Medulla oblongata (tissue), 1 donor: ENCODE results near the gene STRBP.
"Not testable (repeated sequence)": the region's sequence is repeated elsewhere in the genome, so short reads cannot be mapped to it uniquely, and the experiment has no call there.

Source experiments
- DNase-seq: peaks from one replicate; pipeline ENCODE4 v3.0.0-alpha.2; 2015; ENCODE audit errors: extremely low spot score

STRBP gene

GRCh38 chr9:123283048-123283408 lies 14.6 kb upstream of the STRBP start:
- DNase-seq: no peak

DNA sequence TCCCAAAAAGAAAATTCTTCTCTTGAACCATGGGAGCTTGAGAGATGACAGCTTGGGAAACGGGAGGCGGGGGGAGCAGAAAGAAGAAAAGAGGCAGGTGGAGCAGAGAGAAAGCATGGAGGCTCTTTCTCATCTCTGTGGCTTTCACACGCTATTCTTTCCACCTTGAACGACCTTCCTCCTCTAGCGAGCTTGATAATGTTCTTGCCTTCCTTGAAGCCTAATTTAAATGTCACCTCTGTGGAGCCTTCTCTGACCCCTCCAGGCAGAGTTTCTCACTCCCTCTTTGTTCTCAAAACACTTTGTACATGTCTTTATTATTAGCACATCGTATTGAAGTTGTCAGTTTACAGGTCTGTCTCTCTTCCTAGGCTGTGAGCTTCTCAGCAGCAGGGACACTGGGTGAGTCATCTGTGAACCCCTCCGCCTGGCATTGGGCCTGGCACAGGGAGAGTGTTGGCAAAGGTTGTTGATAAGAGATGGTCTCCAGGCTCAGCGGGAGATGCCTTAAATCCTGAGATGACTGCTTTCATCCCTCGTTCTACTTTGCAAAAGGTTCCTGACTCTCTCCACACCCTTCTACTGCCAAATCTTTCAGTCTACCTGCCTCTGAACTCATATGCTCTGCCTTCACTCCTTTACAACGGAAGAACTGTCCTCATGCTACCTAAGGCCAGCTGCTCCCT lies 14.1 kb upstream of the STRBP start:
- no peak for DNase-seq

- DNase-seq: no peak
These were observed 13.4 kb upstream of the STRBP start for GRCh38 chr9:123281659-123282350.

DNA sequence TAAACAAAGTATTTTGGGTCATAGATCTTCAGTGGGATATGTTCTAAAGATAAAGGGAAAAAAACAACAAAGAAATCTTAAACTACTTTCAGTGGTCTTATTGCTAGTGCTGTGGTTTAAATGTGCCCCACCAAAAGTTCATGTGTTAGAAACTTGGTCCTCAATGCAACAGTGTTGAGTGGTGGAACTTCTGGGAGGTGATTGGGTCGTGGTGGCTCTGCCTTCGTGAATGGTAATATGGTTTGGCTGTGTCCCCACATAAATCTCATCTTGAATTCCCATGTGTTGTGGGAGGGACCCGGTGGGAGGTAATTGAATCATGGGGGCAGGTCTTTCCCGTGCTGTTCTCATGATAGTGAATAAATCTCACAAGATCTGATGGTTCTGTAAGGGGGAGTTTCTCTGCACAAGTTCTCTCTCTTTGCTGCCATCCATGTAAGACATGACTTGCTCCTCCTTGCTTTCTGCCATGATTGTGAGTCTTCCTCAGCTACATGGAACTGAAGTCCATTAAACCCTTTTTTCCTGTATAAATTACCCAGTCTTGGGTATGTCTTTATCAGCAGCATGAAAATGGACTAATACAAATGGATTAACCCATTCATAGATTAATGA lies 10.6 kb upstream of the STRBP start:
- DNase-seq: not testable (repeated sequence)

GRCh38 chr9:123278361-123278760 lies 10.0 kb upstream of the STRBP start:
- DNase-seq: no peak

DNA sequence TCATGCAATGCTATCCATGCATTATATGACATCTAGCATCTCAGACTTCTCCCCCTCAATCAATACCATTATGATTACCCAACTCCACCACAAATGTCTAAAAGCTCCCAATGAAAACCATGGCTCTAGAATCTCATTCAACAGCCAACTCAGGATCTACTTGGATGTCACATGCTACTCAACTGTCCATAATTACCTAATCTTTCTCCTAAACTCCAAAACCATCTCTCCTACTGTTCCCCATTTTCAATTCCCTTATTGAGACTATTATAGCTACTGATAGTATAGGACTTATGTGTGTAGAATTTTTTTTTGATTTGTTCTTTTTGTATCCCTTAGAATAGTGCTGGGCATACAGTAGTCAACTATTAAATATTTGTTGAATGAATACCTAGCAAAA lies 8.2 kb upstream of the STRBP start:
- DNase-seq: no peak

GRCh38 chr9:123271133-123271532 lies 2.7 kb upstream of the STRBP start:
- not testable (repeated sequence) for DNase-seq

GRCh38 chr9:123269281-123269680 lies 895 bp upstream of the STRBP start:
- no peak for DNase-seq

DNA sequence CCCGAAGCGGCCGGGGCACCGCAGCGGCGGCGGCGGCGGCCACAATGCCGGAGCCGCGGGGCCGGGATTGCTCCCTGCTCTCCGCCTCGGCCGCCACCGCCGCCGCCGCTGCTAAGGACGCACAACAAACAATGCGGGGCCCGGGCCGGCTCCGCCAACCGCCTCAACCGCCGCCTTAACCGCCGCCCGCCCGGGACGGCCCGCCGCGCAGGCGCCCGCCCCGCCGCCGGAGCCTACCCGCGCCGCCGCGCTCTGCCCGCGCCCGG lies 254 bp downstream of the STRBP start:
- no peak for DNase-seq

DNA sequence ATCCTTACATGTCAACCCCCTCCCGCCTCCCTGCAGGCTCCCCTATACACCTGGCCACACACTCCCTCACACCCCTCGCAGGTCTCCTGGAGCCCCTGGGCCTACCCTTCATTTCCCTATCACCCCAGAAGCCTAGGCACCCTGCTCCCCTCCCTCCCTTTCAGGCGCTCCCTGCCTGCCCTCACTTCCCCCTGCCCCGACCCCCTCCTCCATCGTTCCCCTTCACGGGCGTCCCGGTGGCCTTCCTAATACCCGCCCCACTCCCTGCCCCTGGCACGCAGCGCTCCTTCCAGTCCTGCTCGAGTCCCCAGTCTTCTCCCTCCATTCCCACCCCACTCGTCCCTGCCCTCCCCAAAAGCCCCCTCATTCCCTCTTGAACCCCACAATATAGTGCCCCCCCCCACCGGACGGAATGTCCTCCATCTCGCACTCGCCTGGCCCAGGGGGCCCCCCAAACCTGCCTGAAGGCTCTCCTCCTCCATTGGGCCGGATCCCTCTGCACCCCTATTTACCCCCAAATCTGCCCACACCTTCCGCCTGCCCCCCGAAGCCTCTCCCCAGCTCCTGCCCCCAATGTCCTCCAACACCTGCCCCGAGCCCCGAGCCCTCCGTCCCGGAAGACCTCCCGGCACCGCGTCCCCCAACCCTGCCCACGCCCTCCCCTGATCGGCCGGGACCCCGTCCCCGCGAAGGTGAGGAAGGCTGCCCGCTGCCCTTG lies 746 bp downstream of the STRBP start:
- no peak for DNase-seq

DNA sequence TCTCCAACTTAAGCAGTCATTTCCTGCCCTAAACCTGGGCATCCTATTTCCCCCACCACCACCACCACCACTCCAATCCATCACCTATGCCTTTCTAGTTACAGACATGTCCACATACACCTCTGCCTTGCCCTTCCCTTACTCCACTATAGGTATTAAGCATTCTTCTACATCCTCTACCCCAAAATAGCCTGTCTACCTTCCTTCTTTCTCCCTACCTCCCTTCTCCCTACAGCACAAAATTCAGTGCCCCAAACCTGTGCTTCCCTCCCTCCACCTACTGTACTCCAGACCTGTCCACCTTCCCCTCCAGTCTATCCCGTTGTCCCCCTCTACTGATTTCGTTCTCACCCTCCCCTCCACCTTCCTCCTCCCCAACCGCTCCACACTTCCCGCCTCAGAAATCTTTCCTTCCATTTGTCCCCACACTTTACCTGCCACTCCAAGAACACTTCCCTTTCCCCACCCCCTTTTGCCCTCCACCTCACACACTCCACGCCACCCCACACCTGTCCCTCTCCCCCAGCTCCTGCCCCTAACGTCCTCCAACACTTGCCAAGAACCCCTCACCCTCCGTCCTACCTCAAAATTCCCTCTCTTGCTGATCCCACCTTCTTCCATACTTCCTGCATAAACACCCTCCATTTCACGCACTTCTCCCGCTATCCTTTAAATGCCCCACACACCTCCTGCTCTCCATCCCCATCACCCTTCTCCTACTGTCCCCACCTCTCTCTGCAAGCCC lies 1.6 kb downstream of the STRBP start:
- no peak for DNase-seq

DNA sequence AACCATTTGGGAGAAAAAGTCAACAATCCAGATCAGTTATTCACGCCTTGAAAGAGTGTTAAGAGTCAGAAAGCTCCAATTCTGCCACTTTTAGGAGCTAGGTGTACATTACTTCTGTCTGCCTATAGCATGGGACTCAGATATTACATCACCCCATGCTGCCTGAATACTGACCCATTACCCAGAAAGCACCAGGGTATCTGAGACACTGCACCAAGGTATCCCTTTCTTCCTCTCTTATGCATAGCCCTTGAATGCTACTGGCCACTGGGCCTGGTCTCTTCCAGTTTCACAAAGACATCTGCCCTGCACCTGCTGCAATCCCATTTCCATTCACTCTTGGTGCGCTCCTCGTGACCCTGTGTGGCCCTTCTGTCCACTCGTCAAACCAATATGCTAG lies 2.6 kb downstream of the STRBP start:
- DNase-seq: no peak

- no peak for DNase-seq
These were observed 5.2 kb downstream of the STRBP start for GRCh38 chr9:123263227-123263626.

GRCh38 chr9:123262338-123262737 lies 6.0 kb downstream of the STRBP start:
- no peak for DNase-seq

GRCh38 chr9:123261006-123261677 lies 7.2 kb downstream of the STRBP start:
- DNase-seq: no peak

- no peak for DNase-seq
These were observed 8.0 kb downstream of the STRBP start for GRCh38 chr9:123260340-123260739.

DNA sequence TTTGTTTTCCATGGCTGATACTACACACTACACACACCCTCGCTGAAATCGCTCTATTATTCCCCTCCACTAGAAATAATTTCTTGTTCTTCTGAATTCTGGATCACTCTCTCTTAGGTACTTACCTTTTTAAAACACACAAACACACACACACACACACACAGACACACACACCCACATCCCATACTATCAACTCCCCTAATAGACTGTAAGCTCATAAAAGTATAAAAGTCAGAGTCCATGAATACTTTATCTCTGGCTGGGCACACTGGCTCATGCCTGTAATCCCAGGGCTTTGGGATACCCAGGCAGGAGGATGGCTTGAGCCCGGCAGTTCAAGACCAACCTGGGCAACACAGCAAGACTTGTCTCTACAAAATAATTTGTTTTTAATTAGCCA lies 11.1 kb downstream of the STRBP start:
- DNase-seq: no peak

DNA sequence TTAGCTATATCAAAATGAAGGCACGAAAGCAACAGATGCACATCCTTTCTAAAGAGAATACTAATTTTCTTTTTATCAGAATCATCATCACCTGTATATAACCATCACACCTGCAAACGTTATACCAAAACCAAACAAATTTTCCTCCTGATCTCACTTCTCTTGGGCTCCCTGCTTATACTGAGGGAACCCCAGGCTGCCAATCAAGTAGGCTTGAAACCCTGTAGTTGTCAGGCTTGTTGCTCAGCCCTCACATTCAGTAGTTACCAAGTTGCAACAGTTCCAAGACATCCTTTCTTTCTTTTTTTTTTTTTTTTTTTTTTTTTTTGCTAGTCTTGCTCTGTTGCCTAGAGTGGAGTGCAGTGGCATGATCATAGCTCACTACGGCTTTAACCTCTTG lies 12.7 kb downstream of the STRBP start:
- DNase-seq: no peak

- DNase-seq: no peak
These were observed 15.2 kb downstream of the STRBP start for GRCh38 chr9:123253204-123253603.

DNA sequence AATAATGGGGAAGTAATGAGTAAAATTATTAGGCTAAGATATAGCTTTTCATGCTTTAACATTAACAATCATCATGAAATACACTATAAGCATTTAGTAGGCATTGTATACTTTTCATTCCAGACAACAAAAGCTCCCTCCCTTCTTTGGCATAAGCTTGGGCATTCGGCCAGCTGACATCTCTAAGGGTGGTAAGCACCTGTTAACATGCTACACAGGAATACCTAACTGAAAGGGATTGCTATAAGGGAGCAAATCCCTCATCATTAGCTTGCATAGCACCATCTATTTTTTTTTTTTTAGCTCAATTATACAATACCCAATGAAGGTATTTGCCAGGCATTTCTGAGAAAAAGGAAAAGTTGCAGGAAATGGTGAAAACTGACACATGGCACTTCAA lies 16.6 kb downstream of the STRBP start:
- no peak for DNase-seq

- DNase-seq: no peak
These were observed 17.1 kb downstream of the STRBP start for GRCh38 chr9:123251324-123251723.

GRCh38 chr9:123250504-123250903 lies 17.9 kb downstream of the STRBP start:
- no peak for DNase-seq
